CD4-positive, alpha-beta T cell treated with Interleukin-4 for 4 hours (primary cell): ENCODE results near the gene KCNIP4.

Experiments
- DNase-seq: peaks from one replicate; pipeline ENCODE4 v3.0.0-alpha.2; 2020

Gene KCNIP4

DNA sequence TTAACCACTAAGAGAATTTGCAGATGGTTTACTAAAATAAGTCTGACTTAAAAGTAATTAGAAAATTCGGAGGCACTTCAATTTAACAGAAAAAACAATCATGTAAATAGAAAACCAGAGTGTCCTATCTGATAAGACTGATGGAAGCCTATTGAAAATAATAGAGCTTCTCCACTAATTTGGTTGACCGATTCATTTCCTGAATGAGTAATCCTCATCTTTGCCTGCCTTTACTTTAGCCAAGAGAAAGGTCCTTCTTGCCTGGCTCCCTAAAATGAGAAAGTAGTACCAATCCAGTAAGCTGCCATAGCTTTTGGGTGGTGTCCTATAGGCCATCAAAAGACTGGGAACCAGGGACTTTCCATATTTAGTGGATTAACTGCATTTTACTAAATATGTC lies 48.4 kb downstream of the KCNIP4 start:
- DNase-seq = no peak

DNA sequence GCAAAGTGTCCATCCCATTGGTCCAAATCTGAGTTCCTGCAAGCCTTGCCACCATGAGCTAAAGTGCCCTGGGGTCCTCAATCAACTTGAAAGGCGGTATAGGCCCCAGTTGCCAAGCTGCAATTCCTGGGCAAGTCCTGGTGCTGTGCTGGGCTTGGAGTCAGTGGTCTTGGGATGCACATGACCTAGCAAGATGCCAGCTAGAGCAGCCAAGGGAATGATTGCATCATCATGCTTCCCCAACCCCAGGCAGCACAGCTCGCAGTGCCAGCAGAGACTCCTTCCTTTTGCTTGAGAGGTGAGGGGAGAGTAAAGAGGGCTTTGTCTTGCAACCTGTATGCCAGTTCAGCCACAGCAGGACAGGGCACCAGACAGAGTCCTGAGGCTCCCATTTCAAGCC lies 50.5 kb downstream of the KCNIP4 start:
- no peak for DNase-seq

- DNase-seq = no peak
Observed at GRCh38 chr4:21896767-21897166, 51.8 kb downstream of the KCNIP4 start.

- no peak for DNase-seq
Observed at GRCh38 chr4:21893136-21893535, 55.4 kb downstream of the KCNIP4 start.

GRCh38 chr4:21890231-21890630 lies 58.3 kb downstream of the KCNIP4 start:
- no peak for DNase-seq

GRCh38 chr4:21888195-21888976 lies 60.2 kb downstream of the KCNIP4 start:
- no peak for DNase-seq

- DNase-seq = no peak
Observed at GRCh38 chr4:21887481-21887880, 61.1 kb downstream of the KCNIP4 start.

DNA sequence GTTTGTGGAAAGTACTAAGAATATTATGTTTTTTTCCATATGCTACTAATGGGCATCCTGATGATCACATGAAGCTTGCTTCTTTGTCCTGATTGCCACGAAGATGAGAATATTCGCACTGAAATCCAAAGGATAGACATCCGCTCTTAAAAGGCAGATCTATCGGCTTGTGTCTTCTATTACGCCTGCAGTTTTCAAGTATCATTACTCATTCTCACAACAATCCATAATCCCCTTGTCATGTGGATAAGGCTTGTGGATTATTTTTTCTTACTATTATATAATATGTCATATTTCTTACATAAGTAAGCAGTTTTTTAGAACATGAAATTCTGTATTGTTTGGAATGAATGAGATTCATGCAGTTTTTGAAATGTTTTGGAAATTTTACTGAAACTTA lies 62.8 kb downstream of the KCNIP4 start:
- no peak for DNase-seq

GRCh38 chr4:21885241-21885640 lies 63.3 kb downstream of the KCNIP4 start:
- DNase-seq = no peak

- no peak for DNase-seq
Observed at GRCh38 chr4:21884615-21885014, 64.0 kb downstream of the KCNIP4 start.

- DNase-seq = no peak
Observed at GRCh38 chr4:21882051-21882839, 66.3 kb downstream of the KCNIP4 start.

- no peak for DNase-seq
Observed at GRCh38 chr4:21879187-21879586, 69.4 kb downstream of the KCNIP4 start.

- no peak for DNase-seq
Observed at GRCh38 chr4:21876711-21877110, 71.9 kb downstream of the KCNIP4 start.

DNA sequence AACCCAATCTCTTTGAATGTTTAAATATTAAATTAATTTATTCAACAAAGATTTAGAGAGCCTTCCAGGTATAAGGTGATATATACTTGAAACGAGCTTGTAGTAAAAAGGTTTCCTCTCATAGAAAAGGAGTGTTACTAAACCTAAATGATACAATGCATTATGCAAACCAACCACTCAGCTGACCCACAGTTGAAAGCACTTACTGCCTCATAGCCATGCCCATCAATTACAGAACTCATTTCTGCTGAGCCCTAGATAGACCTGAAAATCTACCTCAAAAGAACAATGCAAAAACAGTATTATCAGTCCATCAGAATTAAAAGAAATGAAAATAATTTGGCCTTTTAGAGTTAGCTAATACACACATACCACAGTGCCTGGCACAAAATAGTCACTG lies 75.4 kb downstream of the KCNIP4 start:
- no peak for DNase-seq

GRCh38 chr4:21872101-21872500 lies 76.5 kb downstream of the KCNIP4 start:
- no peak for DNase-seq

GRCh38 chr4:21869978-21870745 lies 78.4 kb downstream of the KCNIP4 start:
- no peak for DNase-seq

- DNase-seq = no peak
Observed at GRCh38 chr4:21864686-21865085, 83.9 kb downstream of the KCNIP4 start.

DNA sequence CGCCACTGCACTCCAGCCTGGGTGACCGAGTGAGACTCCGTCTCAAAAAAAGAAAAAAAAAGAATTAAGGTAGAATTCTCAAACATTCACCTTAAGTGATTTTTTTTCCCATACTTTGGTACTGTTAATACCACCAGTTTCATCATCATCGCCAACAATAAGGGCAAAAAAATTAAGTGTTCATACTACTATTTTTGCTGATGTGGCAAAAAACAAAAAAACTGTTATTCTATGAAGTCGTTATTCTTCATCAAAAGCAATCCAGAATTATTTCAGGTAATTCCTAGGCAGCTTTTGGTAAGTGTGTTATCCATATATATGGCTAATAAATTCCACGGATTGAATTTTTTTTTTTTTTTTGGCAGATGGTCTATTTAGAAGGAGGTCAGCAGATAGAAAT lies 85.7 kb downstream of the KCNIP4 start:
- DNase-seq = no peak

- DNase-seq = no peak
Observed at GRCh38 chr4:21858971-21859370, 89.6 kb downstream of the KCNIP4 start.

GRCh38 chr4:21856754-21857153 lies 91.8 kb downstream of the KCNIP4 start:
- DNase-seq = no peak

GRCh38 chr4:21856301-21856700 lies 92.3 kb downstream of the KCNIP4 start:
- DNase-seq = no peak

DNA sequence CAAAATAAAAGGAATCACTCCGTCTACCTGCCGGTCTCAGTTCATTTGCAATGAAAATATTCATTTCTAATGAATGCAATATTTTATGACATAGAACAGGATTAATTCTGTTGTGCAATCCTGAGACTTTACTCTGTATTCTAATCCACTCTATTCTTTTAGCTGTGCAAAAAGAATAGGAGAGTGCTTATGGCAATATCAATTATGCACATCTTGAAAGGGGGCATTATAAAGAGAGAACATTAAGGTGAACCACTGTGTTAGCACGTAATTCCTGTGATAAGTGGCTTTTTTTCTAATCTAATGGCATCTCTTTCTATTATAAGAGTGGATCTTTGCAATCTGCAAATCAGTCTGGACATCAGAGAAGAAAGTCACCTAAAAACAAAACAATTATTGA lies 99.5 kb downstream of the KCNIP4 start:
- DNase-seq = no peak

DNA sequence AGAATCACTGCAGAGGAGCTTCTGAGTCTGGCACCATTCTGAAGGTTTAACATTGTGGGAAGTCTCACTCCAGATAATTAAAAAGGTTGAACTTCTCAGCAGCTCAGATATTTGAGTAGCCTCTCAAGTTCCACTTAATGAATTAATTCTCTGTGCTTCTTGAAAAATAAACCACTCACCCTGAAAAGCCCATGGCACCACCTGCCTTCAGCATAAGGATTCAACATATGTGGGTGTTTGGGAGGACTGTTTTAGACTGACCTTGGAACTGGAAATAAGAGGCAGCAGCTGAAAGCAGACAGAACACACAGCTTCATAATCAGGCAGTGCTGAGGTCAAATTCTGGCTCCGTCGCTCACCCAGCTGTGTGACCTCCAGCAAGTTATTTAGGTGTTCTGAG lies 100.6 kb downstream of the KCNIP4 start:
- no peak for DNase-seq

- no peak for DNase-seq
Observed at GRCh38 chr4:21845663-21846062, 102.9 kb downstream of the KCNIP4 start.
